ENCODE results near the gene TEX52. TPM values are rescaled to one million over a fixed set of nuclear protein-coding genes. Genes with fewer than 3 reads are reported as not detected.
A peak's percentile ranks its signal among the peaks of the same experiment; 100 is the strongest.

TEX52 gene
- total RNA-seq, 1 donor from 2014 or later: not detected

DNA sequence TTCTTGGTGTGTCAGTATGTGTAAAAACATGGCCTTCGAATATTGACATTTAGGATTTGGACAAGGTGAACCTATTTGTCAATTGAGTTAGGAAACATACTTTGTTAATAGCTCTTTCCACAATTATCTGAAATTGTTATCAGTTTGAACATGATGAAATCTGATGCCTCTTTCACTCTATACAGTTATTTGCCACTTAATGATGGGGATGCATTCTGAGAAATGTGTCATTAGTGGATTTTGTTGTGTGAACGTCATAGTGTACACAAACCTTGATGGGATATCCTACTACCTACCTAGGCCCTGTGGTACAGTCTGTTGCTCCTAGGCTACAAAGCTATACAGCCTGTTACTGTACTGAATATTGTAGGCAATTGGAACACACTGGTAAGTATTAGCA is 38.7 kb upstream of the TEX52 start:
- TF ChIP-seq CTCF (conservative IDR thresholded peaks at IDR 0.05): no peak
- DNase-seq (ENCODE audit: extremely low spot score, unreplicated experiment): no peak
- H3K36me3 Mint-ChIP-seq: peaks cover 18% of the 10 kb centered on the region
- no peaks in the 10 kb centered on the region for H3K9me3 Mint-ChIP-seq
- no peak overlapping the region for H3K4me3 Mint-ChIP-seq
- peak overlapping the region; percentile 79 for H3K27ac Mint-ChIP-seq
- H3K4me1 Mint-ChIP-seq (ENCODE audit: unreplicated experiment): peaks cover 19% of the 10 kb centered on the region
- peaks cover 3% of the 10 kb centered on the region for H3K27me3 Mint-ChIP-seq

DNA sequence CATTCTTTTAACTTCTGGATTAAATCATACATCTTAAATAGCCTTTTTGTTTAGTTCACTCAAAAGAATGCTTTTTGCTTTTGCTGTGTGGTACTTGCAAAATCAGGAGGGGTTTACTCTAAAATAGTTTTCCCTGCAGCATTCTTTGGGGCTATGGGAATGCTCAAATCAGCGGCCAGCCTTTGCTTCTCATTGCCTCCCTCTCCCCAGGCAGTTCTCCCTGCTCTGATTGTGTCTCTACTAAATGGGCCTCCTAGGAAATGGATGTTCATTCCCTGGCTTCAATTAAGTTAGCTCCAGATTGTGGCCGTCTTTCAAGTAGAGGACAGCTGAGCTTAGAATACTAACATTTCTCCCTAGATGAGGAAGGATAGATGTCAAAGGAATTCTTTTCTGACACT is 38.2 kb upstream of the TEX52 start:
- no peaks in the 10 kb centered on the region for H3K9me3 Mint-ChIP-seq
- no peak for DNase-seq (ENCODE audit: extremely low spot score, unreplicated experiment)
- peaks cover 3% of the 10 kb centered on the region for H3K27me3 Mint-ChIP-seq
- no peak for TF ChIP-seq CTCF (conservative IDR thresholded peaks at IDR 0.05)
- H3K27ac Mint-ChIP-seq: peak overlapping the region; percentile 79
- peaks cover 19% of the 10 kb centered on the region for H3K4me1 Mint-ChIP-seq (ENCODE audit: unreplicated experiment)
- H3K36me3 Mint-ChIP-seq: peaks cover 22% of the 10 kb centered on the region
- peak overlapping the region; percentile 67 for H3K4me3 Mint-ChIP-seq

DNA sequence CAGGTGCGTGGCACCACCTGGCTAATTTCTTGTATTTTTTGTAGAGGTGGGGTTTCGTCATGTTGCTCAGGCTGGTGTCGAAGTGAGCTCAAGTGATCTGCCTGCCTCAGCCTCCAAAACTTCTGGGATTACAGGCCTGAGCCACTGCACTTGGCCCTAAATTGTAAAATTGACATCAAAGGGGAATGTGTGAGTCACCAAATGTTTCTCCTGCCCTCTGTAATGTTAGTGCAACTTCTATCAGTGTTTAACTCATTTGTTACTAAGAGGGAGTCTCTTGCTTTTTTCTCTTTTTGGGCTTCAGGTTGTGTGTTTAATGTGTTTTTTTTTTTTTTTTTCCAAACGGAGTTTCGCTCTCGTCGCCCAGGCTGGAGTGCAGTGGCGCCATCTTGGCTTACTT is 36.2 kb upstream of the TEX52 start:
- DNase-seq (ENCODE audit: extremely low spot score, unreplicated experiment): no peak
- peak overlapping the region; percentile 89 for H3K4me3 Mint-ChIP-seq
- H3K4me1 Mint-ChIP-seq (ENCODE audit: unreplicated experiment): peaks cover 19% of the 10 kb centered on the region
- H3K27me3 Mint-ChIP-seq: peaks cover 3% of the 10 kb centered on the region
- no peaks in the 10 kb centered on the region for H3K9me3 Mint-ChIP-seq
- peak overlapping the region; percentile 96 for H3K27ac Mint-ChIP-seq
- TF ChIP-seq CTCF (conservative IDR thresholded peaks at IDR 0.05): no peak
- H3K36me3 Mint-ChIP-seq: peaks cover 34% of the 10 kb centered on the region

GRCh38 chr12:2892246-2892645 is 35.4 kb upstream of the TEX52 start:
- Mint-ChIP-seq H3K27ac (peak overlapping the region; percentile 99), H3K36me3 (peaks cover 36% of the 10 kb centered on the region), H3K4me1 (ENCODE audit: unreplicated experiment) (peaks cover 19% of the 10 kb centered on the region), H3K4me3 (peak overlapping the region; percentile 99), H3K9me3 (no peaks in the 10 kb centered on the region), H3K27me3 (peaks cover 3% of the 10 kb centered on the region)
- no peak for TF ChIP-seq CTCF (conservative IDR thresholded peaks at IDR 0.05)
- no peak for DNase-seq (ENCODE audit: extremely low spot score, unreplicated experiment)

GRCh38 chr12:2891240-2892053 is 34.6 kb upstream of the TEX52 start:
- peak; percentile 77 for DNase-seq (ENCODE audit: extremely low spot score, unreplicated experiment)
- H3K36me3 Mint-ChIP-seq: peaks cover 36% of the 10 kb centered on the region
- no peaks in the 10 kb centered on the region for H3K9me3 Mint-ChIP-seq
- peaks cover 19% of the 10 kb centered on the region for H3K4me1 Mint-ChIP-seq (ENCODE audit: unreplicated experiment)
- peak overlapping the region; percentile 99 for H3K27ac Mint-ChIP-seq
- TF ChIP-seq CTCF (conservative IDR thresholded peaks at IDR 0.05): no peak
- peaks cover 3% of the 10 kb centered on the region for H3K27me3 Mint-ChIP-seq
- H3K4me3 Mint-ChIP-seq: peak overlapping the region; percentile 99
